Stimulated activated CD8-positive, alpha-beta memory T cell treated with anti-CD3 and anti-CD28 coated beads, Interleukin-7, amount 100 ng/mL, for 4 hours (primary cell): ENCODE measurements around the gene IL17D.
"Not testable (repeated sequence)": the region's sequence is repeated elsewhere in the genome, so short reads cannot be mapped to it uniquely, and the experiment has no call there.

Source experiments
- DNase-seq, 2 donors: peaks; one replicate each; pipeline ENCODE4 v3.0.0-alpha.2; 2020; ENCODE audit warnings: low read depth in 2 of 2

Gene IL17D

GRCh38 chr13:20719783-20720182 is 16.3 kb downstream of the IL17D start:
- no peak for DNase-seq

DNA sequence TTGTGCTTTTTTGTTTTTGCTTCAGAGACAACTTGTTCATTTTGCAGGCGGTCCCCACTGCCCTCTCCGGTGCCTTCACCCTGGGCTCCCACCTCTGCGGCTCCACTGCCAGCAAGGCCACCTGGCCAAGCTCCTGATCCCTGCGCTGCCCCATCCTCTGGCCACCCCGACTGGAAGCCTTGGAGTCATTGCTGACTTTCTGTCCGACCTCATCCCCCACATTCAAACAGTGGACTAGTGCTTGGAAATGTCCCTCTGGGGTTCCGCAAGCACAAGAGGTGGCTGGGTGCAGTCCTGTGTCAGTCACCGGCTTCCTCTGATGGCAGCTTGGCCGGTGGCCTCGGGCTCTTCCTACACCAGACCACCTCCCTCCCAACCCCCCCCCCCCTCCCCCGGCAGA is 17.0 kb downstream of the IL17D start:
- DNase-seq: no peak

DNA sequence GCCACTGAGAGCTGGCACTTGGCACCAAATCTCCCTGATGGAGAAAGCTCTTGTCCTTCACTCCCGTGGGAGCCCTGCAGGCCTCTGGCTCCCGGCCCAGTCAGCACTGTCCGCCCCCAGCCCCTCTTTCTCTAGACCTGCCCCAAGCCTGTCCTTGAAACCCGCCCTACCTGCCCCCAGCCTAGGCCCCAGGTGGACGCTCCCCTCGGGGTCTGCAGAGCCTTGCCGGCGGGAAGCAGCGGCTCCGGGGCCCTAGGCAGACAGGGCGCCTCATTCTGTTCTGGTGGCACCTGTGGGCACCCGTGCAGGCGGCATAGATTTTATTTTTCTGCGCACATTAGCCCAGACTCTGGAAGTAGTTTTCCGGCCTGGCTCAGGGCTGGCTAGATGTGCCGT is 17.6 kb downstream of the IL17D start:
- no peak for DNase-seq

- no peak for DNase-seq
These were observed 18.2 kb downstream of the IL17D start for GRCh38 chr13:20721454-20722357.

GRCh38 chr13:20727856-20728255 is 24.4 kb downstream of the IL17D start:
- DNase-seq: no peak

- no peak for DNase-seq
These were observed 25.2 kb downstream of the IL17D start for GRCh38 chr13:20728579-20729311.

DNA sequence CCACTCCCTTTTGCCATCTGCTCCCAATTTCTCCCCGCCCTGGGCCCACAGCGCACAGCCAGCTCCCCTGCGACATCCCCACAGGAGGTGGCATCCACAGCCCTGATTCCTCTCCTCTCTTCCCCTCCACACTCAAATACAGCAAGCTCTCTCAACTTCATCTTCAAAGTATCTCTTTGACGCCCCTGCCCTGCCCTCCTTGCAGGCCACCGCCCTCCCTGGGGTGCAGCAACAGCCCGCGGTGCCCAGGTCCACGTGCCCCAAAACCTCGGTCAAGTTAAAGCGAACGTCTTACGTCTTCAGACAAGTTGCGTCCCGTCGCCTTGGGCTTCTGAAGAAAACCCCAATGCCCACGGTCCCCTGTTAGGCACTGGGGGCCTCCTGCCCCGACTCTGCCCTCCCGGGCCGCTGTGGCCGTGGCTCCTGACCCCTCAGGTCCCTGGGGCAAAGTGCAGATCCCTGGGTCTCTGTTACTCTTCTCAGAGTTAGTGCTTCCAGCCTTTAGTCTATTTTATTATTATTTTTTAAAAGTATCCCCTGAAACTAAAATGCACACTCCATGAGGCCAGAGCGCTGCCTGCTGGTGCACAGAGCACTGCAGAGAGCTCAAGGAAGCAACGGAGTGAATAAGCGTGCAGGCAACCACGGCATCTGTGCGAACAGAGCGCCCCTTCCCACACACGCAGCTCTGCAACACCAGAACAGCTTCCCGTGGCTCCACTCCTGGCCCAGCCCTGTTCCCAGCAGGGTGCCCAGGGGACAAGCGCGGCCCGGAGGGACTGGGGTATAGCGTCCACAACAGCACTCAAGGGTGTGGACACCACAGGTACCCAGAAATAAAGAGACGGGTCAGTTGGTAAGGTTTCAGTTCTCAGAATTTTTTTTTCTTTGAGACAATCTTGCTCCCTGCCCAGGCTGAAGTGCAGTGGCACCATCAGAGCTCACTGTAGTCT is 26.4 kb downstream of the IL17D start:
- DNase-seq: no peak

DNA sequence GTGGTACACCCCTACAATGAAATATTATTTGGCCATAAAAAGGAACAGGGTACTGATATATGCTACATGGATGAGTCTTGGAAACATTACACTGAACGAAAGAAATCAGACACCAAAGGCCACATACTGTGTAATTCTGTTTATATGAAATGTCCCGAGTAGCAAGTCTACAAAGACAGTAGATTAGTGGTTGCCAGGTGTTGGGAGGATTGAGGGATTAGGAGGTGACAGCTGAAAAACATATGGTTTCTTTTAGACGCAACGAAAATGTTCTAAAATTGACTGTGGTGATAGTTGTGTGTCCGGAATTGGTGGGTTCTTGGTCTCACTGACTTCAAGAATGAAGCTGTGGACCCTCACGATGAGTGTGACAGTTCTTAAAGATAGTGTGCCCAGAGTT is 35.1 kb downstream of the IL17D start:
- no peak for DNase-seq

DNA sequence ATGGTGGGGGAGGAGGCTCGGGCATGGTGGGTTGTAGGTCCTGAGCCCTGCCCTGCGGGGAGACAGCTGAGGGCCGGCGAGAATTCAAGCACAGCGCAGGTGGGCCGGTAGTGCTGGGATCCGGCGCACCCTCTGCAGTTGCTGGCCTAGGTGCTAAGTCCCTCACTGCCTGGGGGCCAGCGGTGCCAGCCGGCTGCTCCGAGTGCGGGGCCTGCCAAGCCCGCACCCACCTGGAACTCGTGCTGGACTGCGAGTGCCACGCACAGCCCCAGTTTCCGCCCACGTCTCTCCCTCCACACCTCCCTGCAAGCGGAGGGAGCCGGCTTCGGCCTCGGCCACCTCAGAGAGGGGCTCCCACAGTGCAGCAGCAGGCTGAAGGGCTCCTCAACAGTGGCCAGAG is 36.5 kb downstream of the IL17D start:
- no peak for DNase-seq

DNA sequence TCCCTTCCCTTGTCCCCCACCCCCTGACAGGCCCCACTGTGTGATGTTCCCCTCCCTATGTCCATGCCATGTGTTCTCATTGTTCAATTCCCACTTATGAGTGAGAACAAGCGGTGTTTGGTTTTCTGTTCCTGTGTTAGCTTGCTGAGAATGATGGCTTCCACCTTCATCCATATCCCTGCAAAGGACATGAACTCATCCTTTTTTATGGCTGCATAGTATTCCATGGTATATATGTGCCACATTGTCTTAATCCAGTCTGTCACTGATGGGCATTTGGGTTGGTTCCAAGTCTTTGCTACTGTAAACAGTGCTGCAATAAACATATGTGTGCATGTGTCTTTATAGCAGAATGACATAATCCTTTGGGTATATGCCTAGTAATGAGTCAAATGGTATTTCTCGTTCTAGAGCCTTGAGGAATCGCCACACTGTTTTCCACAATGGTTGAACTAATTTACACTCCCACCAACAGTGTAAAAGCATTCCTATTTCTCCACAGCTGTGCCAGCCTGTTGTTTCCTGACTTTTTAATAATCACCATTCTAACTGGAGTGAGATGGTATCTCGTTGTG is 40.4 kb downstream of the IL17D start:
- not testable (repeated sequence) for DNase-seq

- DNase-seq: no peak
These were observed 45.9 kb downstream of the IL17D start for GRCh38 chr13:20749377-20749776.

DNA sequence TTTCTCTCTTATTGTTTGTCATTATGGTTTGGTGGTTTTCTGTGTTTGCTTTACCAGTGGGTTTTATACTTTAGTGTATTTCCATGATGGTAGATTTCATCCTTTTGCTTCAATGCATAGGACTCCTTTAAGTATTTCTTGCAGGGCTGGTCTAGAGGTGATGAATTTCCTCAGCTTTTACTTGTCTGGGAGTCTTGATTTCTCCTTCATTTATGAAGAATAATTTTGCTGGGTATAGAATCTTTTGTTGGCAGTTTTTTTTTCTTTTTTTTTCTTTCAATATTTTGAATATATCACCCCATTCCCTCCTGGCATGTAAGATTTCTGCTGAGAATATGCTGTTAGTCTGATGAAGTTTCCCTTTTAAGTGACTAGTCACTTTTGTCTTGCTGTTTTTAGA is 50.5 kb downstream of the IL17D start:
- no peak for DNase-seq

DNA sequence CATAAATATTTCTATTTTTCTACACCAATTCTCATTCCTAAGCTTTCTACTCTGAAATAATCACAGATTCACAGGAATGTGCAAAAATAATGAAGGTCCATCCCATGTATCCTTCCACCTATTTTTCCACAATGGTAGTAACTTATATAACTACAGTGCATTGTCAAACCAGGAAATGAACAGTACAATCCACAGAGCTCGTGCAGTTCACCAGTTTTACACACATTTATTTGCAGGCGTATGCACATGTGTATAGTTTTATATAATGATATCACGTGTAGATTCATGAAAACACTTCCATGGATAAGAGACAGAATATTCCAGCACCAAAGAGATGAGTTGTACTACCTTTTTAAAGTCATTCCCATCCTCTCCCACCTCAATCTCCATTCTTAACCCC is 57.4 kb downstream of the IL17D start:
- no peak for DNase-seq

DNA sequence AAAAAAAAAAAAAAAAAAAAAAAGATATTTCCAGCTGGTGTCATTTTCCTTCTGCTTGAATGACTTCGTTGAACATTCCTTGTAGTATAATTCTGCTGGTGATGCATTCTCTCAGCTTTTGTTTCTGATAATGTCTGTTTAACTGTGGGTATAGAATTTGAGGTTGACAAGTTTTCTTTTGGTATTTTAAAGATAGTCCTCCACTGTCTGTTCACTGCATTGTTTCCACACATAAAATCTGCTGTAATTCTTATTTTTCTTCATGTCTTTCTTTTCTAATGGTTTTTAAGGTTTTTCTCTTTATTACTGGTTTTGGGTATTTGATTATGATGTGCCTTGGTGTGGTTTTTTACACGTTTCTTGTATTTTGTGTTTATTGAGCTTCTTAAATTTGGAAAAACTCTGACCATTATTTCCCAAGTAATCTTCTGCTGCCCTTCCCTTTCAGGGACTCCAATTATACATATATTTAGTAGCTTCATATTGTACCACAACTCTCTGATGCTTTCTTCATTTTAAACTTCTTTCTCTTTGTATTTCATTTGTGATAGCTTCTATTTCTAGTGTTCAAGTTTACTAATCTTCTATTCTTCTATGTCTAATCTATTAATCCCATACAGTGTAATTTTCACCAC is 63.9 kb downstream of the IL17D start:
- DNase-seq: no peak

DNA sequence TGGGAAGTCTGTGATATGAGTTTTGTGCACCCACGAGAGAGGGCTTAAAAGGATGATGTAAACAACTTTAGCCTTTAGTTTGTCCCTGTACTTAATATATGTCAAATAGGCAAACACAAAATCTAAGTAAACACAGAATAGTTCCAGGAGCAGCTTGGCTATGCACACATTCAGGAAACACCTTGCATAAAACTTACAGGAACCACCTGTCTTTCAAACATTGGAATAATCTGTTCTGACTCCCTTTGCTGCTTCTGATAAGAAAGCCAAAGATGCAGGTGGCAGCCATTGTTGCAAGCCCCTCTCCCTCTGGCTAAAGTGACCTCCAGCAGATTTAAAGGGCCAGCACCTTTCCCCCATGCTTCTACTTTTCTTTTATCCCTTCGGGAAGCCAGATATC is 65.6 kb downstream of the IL17D start:
- no peak for DNase-seq

GRCh38 chr13:20769834-20770233 is 66.3 kb downstream of the IL17D start:
- no peak for DNase-seq
